Left lung (tissue), 10 donors: ENCODE measurements around the gene SPRTN. TPM values are rescaled to one million over a fixed set of nuclear protein-coding genes. Genes with fewer than 3 reads are reported as not detected.

Experiments used
- ATAC-seq: fragments of 200-7000 bp; cut with Tn5 transposase; one replicate; pipeline ENCODE4 v1.9.1; 2020; ENCODE audit warnings: moderate library complexity
- DNase-seq, 4 donors: peaks; one replicate each; pipeline ENCODE4 v3.0.0-alpha.2; 2013 to 2020
- H3K27ac ChIP-seq, 2 donors: fragments of 200-600 bp; sonication (generic) in 1 of 2; one replicate each; pipeline versions ENCODE4 v1.5.0 to v1.8.0; 2020 to 2021
- H3K27me3 ChIP-seq, 2 donors: fragments of 200-600 bp; sonication (generic) in 1 of 2; one replicate each; pipeline versions ENCODE4 v1.5.0 to v1.8.0; 2020 to 2021
- H3K36me3 ChIP-seq, 2 donors: fragments of 200-600 bp; sonication (generic) in 1 of 2; one replicate each; pipeline versions ENCODE4 v1.5.0 to v1.8.0; 2020 to 2021
- H3K4me1 ChIP-seq, 2 donors: fragments of 200-600 bp; one replicate each; pipeline ENCODE4 v1.8.0; 2021
- H3K4me3 ChIP-seq, 2 donors: fragments of 200-600 bp; sonication (generic) in 1 of 2; one replicate each; pipeline versions ENCODE4 v1.5.0 to v1.8.0; 2020 to 2021; ENCODE audit warnings: mild to moderate bottlenecking in 1 of 2
- H3K9me3 ChIP-seq, 2 donors: fragments of 200-600 bp; sonication (generic) in 1 of 2; one replicate each; pipeline versions ENCODE4 v1.5.0 to v1.8.0; 2020 to 2021
- intact Hi-C, 2 donors: fragments of 100-400 bp; cut with DNase I; formaldehyde crosslinking; loops; one replicate each; pipeline versions ENCODE4 v1.11.2 to v1.14.2; 2022
- polyA plus RNA-seq, 6 donors: library from polyadenylated mRNA; unstranded; fragments of 120-200 nt; gene quantifications; one replicate each; pipeline ENCODE4 v1.2.1, GENCODE V29; 2013; ENCODE audit not compliant: insufficient read length in 6 of 6
- total RNA-seq, 2 donors: library from RNA; stranded (reverse); fragmentation: NEBNext Ultra II Directional; extraction: Animal tissue kit (Norgen Biotek cat#: 25700); gene quantifications; one replicate each; pipeline ENCODE4 v1.2.1, GENCODE V29; 2021
- TF ChIP-seq, protein P1 (sequence below), 2 donors: fragments of 200-600 bp; sonication (generic) in 1 of 2; IDR thresholded peaks; one replicate each; pipeline versions ENCODE4 v1.5.0 to v1.8.0; 2021; ENCODE audit warnings: antibody characterized with exemption in 2 of 2
- donor health status: DM: no; HTN: yes; CAD: no.
- donor health status: DM: no; HTN: no; CAD: no.

Gene SPRTN
- total and polyA plus RNA-seq, 8 donors = 9.4 to 16.7 (median 14.5) TPM

DNA sequence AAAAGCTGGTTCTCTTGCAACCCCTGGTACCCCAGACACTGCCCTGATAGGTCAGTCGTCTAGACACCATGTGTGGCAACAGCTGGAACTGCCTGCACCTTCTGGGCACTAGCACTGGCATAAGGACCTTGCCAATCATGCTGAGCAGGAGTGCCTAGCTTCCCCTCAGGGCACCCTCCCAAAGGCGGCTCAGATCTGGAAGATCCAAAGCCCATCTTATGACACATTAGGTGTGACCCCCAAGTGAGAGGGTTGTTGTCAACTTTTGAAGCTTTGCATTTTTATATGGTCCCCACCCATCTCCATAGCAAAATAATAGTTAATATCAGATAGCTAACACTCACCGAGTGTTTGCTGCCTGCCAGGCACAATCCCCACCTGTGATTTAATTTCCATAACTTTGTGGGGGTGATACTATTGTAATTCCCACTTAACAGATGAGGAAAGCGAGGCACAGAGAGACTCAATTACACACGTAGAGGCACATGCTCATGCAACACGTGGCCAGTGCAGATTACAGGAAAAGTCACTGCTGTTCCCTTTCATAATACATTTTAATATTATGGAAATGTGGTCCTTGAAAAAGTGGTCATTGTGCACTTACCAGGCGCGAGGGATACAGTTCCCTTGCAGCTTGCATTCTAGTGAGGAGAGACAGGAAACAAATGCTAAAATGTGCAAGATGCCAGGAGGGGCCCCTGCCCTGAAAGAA lies 26.2 kb upstream of the SPRTN start:
- H3K27ac ChIP-seq = no peak overlapping the region

DNA sequence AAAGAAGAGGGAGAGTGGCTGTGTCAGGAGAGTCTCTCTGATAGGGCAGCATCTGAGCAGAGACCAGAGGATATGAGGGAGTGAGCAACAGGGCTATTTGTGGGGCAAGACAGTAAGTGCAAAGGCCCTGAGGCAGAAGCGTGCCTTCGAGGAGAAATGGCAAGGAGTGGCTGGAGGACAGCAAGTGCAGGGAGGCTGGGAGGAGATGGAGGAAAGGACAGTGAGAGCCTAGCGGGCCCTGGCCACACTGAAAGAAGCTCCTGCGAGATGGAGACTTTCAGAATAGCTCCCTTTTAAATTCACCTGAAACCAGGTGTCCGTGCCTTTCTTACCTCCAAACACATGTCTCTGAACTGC lies 25.7 kb upstream of the SPRTN start:
- TF ChIP-seq, protein P1, sequence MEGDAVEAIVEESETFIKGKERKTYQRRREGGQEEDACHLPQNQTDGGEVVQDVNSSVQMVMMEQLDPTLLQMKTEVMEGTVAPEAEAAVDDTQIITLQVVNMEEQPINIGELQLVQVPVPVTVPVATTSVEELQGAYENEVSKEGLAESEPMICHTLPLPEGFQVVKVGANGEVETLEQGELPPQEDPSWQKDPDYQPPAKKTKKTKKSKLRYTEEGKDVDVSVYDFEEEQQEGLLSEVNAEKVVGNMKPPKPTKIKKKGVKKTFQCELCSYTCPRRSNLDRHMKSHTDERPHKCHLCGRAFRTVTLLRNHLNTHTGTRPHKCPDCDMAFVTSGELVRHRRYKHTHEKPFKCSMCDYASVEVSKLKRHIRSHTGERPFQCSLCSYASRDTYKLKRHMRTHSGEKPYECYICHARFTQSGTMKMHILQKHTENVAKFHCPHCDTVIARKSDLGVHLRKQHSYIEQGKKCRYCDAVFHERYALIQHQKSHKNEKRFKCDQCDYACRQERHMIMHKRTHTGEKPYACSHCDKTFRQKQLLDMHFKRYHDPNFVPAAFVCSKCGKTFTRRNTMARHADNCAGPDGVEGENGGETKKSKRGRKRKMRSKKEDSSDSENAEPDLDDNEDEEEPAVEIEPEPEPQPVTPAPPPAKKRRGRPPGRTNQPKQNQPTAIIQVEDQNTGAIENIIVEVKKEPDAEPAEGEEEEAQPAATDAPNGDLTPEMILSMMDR (IDR thresholded peaks at IDR 0.05) = no peak
- no peaks in the 10 kb centered on the region for H3K9me3 ChIP-seq

More for the DNA sequence above, 26.2 kb upstream of the SPRTN start:
- intact Hi-C loops = no loop called here
- Histone ChIP-seq H3K4me3 (no peak overlapping the region), H3K36me3 (no peaks in the 10 kb centered on the region), H3K4me1 (no peaks in the 10 kb centered on the region), H3K27me3 (no peaks in the 10 kb centered on the region), H3K9me3 (no peaks in the 10 kb centered on the region)
- TF ChIP-seq, protein P1 (IDR thresholded peaks at IDR 0.05) = no peak
- ATAC-seq (no peak), DNase-seq (no peak)

DNA sequence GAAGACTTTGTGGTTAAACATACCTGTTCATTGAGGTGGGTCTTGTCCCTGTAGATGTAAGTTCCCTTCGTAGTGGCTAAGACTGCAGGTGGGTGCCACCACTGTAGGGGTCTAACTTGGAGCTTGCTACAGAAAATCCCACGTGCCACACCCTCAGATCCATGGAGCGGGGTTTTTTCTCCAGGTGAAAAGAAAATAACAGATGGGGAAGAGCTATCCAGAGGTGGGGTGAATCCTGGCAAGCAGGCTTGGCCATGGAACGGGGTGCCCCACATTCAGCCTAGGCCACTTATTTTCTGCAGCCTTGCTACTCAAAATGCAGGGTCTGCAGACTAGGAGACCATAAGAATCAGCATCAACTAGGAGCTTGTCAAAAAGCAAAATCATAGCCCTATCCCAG lies 24.4 kb upstream of the SPRTN start:
- H3K4me1 ChIP-seq = no peaks in the 10 kb centered on the region
- intact Hi-C loops = no loop called here
- H3K9me3 ChIP-seq = no peaks in the 10 kb centered on the region
- H3K27me3 ChIP-seq = no peaks in the 10 kb centered on the region
- no peaks in the 10 kb centered on the region for H3K36me3 ChIP-seq
- TF ChIP-seq, protein P1 (IDR thresholded peaks at IDR 0.05) = no peak
- no peak for ATAC-seq
- no peak for DNase-seq
- no peak overlapping the region for H3K4me3 ChIP-seq
- no peak overlapping the region for H3K27ac ChIP-seq

More for the DNA sequence above, 25.7 kb upstream of the SPRTN start:
- ATAC-seq (no peak), DNase-seq (no peak)
- no peak overlapping the region for H3K27ac ChIP-seq
- no peaks in the 10 kb centered on the region for H3K36me3 ChIP-seq
- H3K4me1 ChIP-seq = no peaks in the 10 kb centered on the region
- H3K27me3 ChIP-seq = no peaks in the 10 kb centered on the region
- H3K4me3 ChIP-seq = no peak overlapping the region
- intact Hi-C loops = no loop called here

DNA sequence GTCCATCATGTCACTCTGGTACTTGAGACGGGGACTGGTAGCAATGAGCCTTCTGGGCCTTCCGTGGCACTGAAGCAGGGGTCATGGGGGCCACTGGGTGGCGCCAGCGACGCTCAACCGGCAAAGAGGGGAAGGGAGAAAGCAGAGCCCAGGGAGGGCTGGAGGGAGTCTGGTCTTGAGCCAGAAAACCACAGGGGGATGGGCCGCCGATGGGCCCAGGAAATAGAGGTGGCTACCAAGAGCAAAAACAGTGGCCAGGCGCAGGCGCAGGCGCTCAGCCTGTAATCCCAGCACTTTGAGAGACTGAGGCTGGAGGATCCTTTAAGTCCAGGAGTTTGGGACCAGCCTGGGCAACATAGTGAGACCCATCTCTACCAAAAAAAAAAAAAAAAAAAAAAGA lies 22.2 kb upstream of the SPRTN start:
- peak; percentile 71 for ATAC-seq
- Histone ChIP-seq H3K27ac (no peak overlapping the region), H3K4me1 (no peaks in the 10 kb centered on the region), H3K9me3 (no peaks in the 10 kb centered on the region), H3K36me3 (no peaks in the 10 kb centered on the region), H3K27me3 (no peaks in the 10 kb centered on the region), H3K4me3 (no peak overlapping the region)
- peak in 1 of 4 donors; percentile 83 for DNase-seq
- intact Hi-C loops = no loop called here
- TF ChIP-seq, protein P1 (IDR thresholded peaks at IDR 0.05) = peak; percentile 30 to 46

DNA sequence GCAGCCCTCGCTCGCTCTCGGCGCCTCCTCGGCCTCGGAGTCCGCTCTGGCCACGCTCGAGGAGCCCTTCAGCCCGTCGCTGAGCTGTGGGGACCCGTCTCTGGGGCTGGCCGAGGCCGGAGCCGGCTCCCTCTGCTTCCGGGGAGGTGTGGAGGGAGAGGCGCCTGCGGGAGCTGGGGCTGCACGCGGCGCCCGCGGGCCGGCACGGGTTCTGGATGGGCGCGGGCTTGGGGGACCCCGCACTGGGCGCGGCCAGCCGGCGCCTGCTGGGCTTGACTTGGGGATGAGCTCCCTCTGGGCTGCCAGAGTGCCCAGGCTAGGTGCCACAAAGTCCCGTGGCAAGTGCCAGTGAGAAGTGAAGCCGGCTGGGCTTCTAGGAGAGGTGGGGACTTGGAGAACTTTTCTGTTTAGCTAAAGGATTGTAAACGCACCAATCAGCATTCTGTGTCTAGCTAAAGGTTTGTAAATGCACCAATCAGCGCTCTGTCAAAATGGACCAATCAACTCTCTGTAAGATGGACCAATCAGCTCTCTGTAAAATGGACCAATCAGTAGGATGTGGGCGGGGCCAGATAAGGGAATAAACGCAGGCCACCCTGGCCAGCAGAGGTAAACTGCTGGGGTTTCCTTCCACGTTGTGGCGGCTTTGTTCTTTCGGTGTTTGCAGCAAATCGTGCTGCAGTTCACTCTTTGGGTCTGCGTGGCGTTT lies 20.6 kb upstream of the SPRTN start:
- Histone ChIP-seq H3K9me3 (no peaks in the 10 kb centered on the region), H3K27me3 (no peaks in the 10 kb centered on the region), H3K4me1 (no peaks in the 10 kb centered on the region), H3K27ac (no peak overlapping the region), H3K36me3 (no peaks in the 10 kb centered on the region), H3K4me3 (no peak overlapping the region)
- intact Hi-C loops = no loop called here
- TF ChIP-seq, protein P1 (IDR thresholded peaks at IDR 0.05) = no peak
- ATAC-seq (no peak), DNase-seq (no peak)
